Measurements from ENCODE around the gene ADK. TPM values are rescaled to one million over a fixed set of nuclear protein-coding genes. Genes with fewer than 3 reads are reported as not detected.

Gene ADK
- total RNA-seq, 1 donor from 2014 or later, result 62.0 TPM

GRCh38 chr10:74382663-74383062 is 231.6 kb downstream of the ADK start:
- Histone ChIP-seq H3K27me3 (ENCODE audit: insufficient read depth, low read length) (no peaks in the 10 kb centered on the region), H3K4me1 (ENCODE audit: insufficient read depth, low read length) (no peaks in the 10 kb centered on the region), H3K4me2 (ENCODE audit: low read length) (no peak overlapping the region), H3K79me2 (ENCODE audit: insufficient read depth, low read length) (peaks cover 6% of the 10 kb centered on the region), H2AFZ (ENCODE audit: low read depth, low read length) (no peak overlapping the region), H3K9me3 (ENCODE audit: insufficient read depth, low read depth, low read length) (no peaks in the 10 kb centered on the region), H3K36me3 (ENCODE audit: insufficient read depth, low read length) (no peaks in the 10 kb centered on the region), H3K4me3 (ENCODE audit: insufficient read depth, low read depth, low read length) (no peak overlapping the region), H3K27ac (ENCODE audit: low read depth, low read length) (no peak overlapping the region), H3K9ac (ENCODE audit: low read length) (no peak overlapping the region), H4K20me1 (ENCODE audit: insufficient read depth, low read length) (peaks cover 9% of the 10 kb centered on the region)
- Mint-ChIP-seq H3K9me3 (ENCODE audit: unreplicated experiment) (no peaks in the 10 kb centered on the region), H3K27me3 (ENCODE audit: low read depth, unreplicated experiment) (no peaks in the 10 kb centered on the region), H3K4me3 (ENCODE audit: unreplicated experiment) (no peak overlapping the region), H3K4me1 (ENCODE audit: low read depth, unreplicated experiment) (peaks cover 4% of the 10 kb centered on the region), H3K36me3 (ENCODE audit: low read depth, unreplicated experiment) (no peaks in the 10 kb centered on the region), H3K27ac (ENCODE audit: unreplicated experiment) (no peak overlapping the region)
- FAIRE-seq (no peak), DNase-seq (ENCODE audit: low read depth) (no peak)
- no peak for TF ChIP-seq CTCF (IDR thresholded peaks at IDR 0.05; ENCODE audit: insufficient read depth, low read depth, low read length)
- TF ChIP-seq EZH2 (IDR thresholded peaks at IDR 0.05; ENCODE audit: insufficient read depth, low read length), result no peak

GRCh38 chr10:74383642-74384041 is 232.6 kb downstream of the ADK start:
- H4K20me1 ChIP-seq (ENCODE audit: insufficient read depth, low read length), result peaks cover 9% of the 10 kb centered on the region
- no peak overlapping the region for H3K27ac Mint-ChIP-seq (ENCODE audit: unreplicated experiment)
- no peaks in the 10 kb centered on the region for H3K9me3 ChIP-seq (ENCODE audit: insufficient read depth, low read depth, low read length)
- H3K36me3 Mint-ChIP-seq (ENCODE audit: low read depth, unreplicated experiment), result no peaks in the 10 kb centered on the region
- DNase-seq (ENCODE audit: low read depth), result no peak
- TF ChIP-seq EZH2 (IDR thresholded peaks at IDR 0.05; ENCODE audit: insufficient read depth, low read length) (no peak), CTCF (IDR thresholded peaks at IDR 0.05; ENCODE audit: insufficient read depth, low read depth, low read length) (no peak)
- no peak overlapping the region for H3K4me2 ChIP-seq (ENCODE audit: low read length)
- H3K9ac ChIP-seq (ENCODE audit: low read length), result no peak overlapping the region
- H3K79me2 ChIP-seq (ENCODE audit: insufficient read depth, low read length), result peaks cover 6% of the 10 kb centered on the region
- H3K4me3 ChIP-seq (ENCODE audit: insufficient read depth, low read depth, low read length), result no peak overlapping the region
- no peak overlapping the region for H2AFZ ChIP-seq (ENCODE audit: low read depth, low read length)
- FAIRE-seq, result peak; percentile 23
- H3K9me3 Mint-ChIP-seq (ENCODE audit: unreplicated experiment), result no peaks in the 10 kb centered on the region
- H3K4me3 Mint-ChIP-seq (ENCODE audit: unreplicated experiment), result no peak overlapping the region
- H3K4me1 Mint-ChIP-seq (ENCODE audit: low read depth, unreplicated experiment), result peaks cover 4% of the 10 kb centered on the region
- H3K27ac ChIP-seq (ENCODE audit: low read depth, low read length), result no peak overlapping the region
- H3K27me3 Mint-ChIP-seq (ENCODE audit: low read depth, unreplicated experiment), result no peaks in the 10 kb centered on the region
- no peaks in the 10 kb centered on the region for H3K27me3 ChIP-seq (ENCODE audit: insufficient read depth, low read length)
- no peaks in the 10 kb centered on the region for H3K4me1 ChIP-seq (ENCODE audit: insufficient read depth, low read length)
- H3K36me3 ChIP-seq (ENCODE audit: insufficient read depth, low read length), result no peaks in the 10 kb centered on the region

- Mint-ChIP-seq H3K27ac (ENCODE audit: unreplicated experiment) (no peak overlapping the region), H3K9me3 (ENCODE audit: unreplicated experiment) (no peaks in the 10 kb centered on the region), H3K4me3 (ENCODE audit: unreplicated experiment) (no peak overlapping the region), H3K36me3 (ENCODE audit: low read depth, unreplicated experiment) (no peaks in the 10 kb centered on the region), H3K4me1 (ENCODE audit: low read depth, unreplicated experiment) (peaks cover 4% of the 10 kb centered on the region), H3K27me3 (ENCODE audit: low read depth, unreplicated experiment) (no peaks in the 10 kb centered on the region)
- no peaks in the 10 kb centered on the region for H3K27me3 ChIP-seq (ENCODE audit: insufficient read depth, low read length)
- no peak for DNase-seq (ENCODE audit: low read depth)
- H3K9me3 ChIP-seq (ENCODE audit: insufficient read depth, low read depth, low read length), result no peaks in the 10 kb centered on the region
- TF ChIP-seq CTCF (IDR thresholded peaks at IDR 0.05; ENCODE audit: insufficient read depth, low read depth, low read length) (no peak), EZH2 (IDR thresholded peaks at IDR 0.05; ENCODE audit: insufficient read depth, low read length) (no peak)
- FAIRE-seq, result no peak
- H4K20me1 ChIP-seq (ENCODE audit: insufficient read depth, low read length), result peaks cover 9% of the 10 kb centered on the region
- no peak overlapping the region for H3K9ac ChIP-seq (ENCODE audit: low read length)
- no peak overlapping the region for H3K4me3 ChIP-seq (ENCODE audit: insufficient read depth, low read depth, low read length)
- H3K4me2 ChIP-seq (ENCODE audit: low read length), result no peak overlapping the region
- H2AFZ ChIP-seq (ENCODE audit: low read depth, low read length), result no peak overlapping the region
- no peak overlapping the region for H3K27ac ChIP-seq (ENCODE audit: low read depth, low read length)
- H3K36me3 ChIP-seq (ENCODE audit: insufficient read depth, low read length), result no peaks in the 10 kb centered on the region
- no peaks in the 10 kb centered on the region for H3K4me1 ChIP-seq (ENCODE audit: insufficient read depth, low read length)
- H3K79me2 ChIP-seq (ENCODE audit: insufficient read depth, low read length), result peaks cover 6% of the 10 kb centered on the region
Observed at GRCh38 chr10:74384615-74385183, 233.7 kb downstream of the ADK start.
